SU-DHL-6 (cell line): ENCODE results near the gene RNFT2.

Source experiments
- CTCF ChIP-seq: fragments of 200-600 bp; sonication (generic); IDR thresholded peaks from one replicate; pipeline ENCODE4 v1.5.1; 2017; ENCODE audit warnings: antibody characterized with exemption, mild to moderate bottlenecking, low read length, moderate library complexity; ENCODE audit not compliant: insufficient read depth, poor library complexity, severe bottlenecking
- EZH2phosphoT487 ChIP-seq: fragments of 200-600 bp; sonication (generic), shearing (Covaris generic); conservative IDR thresholded peaks from 2 replicates; pipeline ENCODE4 v1.6.1; 2018; ENCODE audit warnings: mild to moderate bottlenecking, antibody characterized with exemption, low read length, moderate library complexity, mixed read lengths

- no peak for TF ChIP-seq CTCF
- TF ChIP-seq EZH2phosphoT487, result no peak
These were observed 33.5 kb downstream of the RNFT2 start for GRCh38 chr12:116771651-116772050.
